Measurements from ENCODE around the gene KRTAP4-11. TPM values are rescaled to one million over a fixed set of nuclear protein-coding genes. Genes with fewer than 3 reads are reported as not detected.
"Not testable (repeated sequence)": the region's sequence is repeated elsewhere in the genome, so short reads cannot be mapped to it uniquely, and the experiment has no call there.

The KRTAP4-11 gene
- total RNA-seq, 1 experiment from 2014 or later, result not detected

DNA sequence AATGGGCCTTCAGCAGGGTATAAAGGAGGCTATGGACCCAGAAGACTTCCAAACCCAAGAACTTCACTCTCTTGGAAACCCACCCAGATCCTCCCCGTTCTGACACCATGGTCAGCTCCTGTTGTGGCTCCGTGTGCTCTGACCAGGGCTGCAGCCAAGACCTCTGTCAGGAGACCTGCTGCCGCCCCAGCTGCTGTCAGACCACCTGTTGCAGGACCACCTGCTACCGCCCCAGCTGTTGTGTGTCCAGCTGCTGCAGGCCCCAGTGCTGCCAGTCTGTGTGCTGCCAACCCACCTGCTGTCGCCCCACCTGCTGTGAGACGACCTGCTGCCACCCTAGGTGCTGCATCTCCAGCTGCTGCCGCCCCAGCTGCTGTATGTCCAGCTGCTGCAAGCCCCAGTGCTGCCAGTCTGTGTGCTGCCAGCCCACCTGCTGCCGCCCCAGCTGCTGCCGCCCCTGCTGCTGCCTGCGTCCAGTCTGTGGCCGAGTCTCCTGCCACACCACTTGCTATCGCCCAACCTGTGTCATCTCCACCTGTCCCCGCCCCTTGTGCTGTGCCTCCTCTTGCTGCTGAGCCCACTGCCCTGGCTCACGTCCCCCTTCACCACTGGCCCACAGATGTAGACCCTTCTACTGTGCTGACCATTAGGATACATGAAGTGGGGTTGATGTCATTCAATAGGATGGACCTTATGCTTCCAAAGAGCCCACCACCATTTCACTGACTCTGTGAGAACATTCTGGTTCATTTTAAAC, 33.9 kb downstream of the KRTAP4-11 start, which contains the start of gene KRTAP4-7:
TSS of gene KRTAP4-7 (plus strand) at position 51 of the 757 bp plus-strand sequence. CDS start at position 108, 57 bp downstream.
- H3K36me3 ChIP-seq (ENCODE audit: control insufficient read depth in 1 of 2, insufficient read depth in 2 of 2, low read length in 2 of 2), result peaks cover 0 to 22% of the 10 kb centered on the region in 2 experiments; a peak in 2 of 4 replicates
- DNase-seq (ENCODE audit: low read depth, low spot score); CTCF ChIA-PET; H3K27me3 ChIP-seq (ENCODE audit: insufficient read depth, low read length); H4K20me1 ChIP-seq (ENCODE audit: insufficient read depth); RAD21 ChIA-PET (ENCODE audit: low non-redundant PET in 1 of 2, low total read pairs in 2 of 2, uncharacterized antibody in 2 of 2, unreplicated experiment in 2 of 2); intact Hi-C loops (cut with micrococcal nuclease); H3K9me3 ChIP-seq (ENCODE audit: control insufficient read depth in 1 of 2, insufficient read depth in 1 of 2, low read depth in 1 of 2, low read length in 2 of 2); BruUV-seq (replicated peaks); H2AFZ ChIP-seq (ENCODE audit: low read depth, low read length, poor library complexity, severe bottlenecking); H3K9me2 ChIP-seq (ENCODE audit: insufficient read depth): not testable (repeated sequence)
- H3K4me1 ChIP-seq (ENCODE audit: control insufficient read depth in 1 of 2, insufficient read depth in 2 of 2, low read length in 2 of 2), result peaks cover 20 to 47% of the 10 kb centered on the region in 2 experiments
- peak within 1 kb of the TSS; percentile 76 for H3K27ac ChIP-seq (ENCODE audit: low read depth, low read length)
- POLR2A ChIA-PET, result interaction anchor here (1.6 kb wide), 1 partner anchor 56 kb away, joined by 5 read pairs; the partner anchor contains the start of gene KRTAP4-6
- peak within 1 kb of the TSS; percentile 40 to 56 for H3K4me3 ChIP-seq (replicated peaks in 1 of 2; ENCODE audit: low read depth in 1 of 2, low read length in 2 of 2)
- TF ChIP-seq POLR2AphosphoS5 (IDR thresholded peaks at IDR 0.05; ENCODE audit: low read depth, low read length) (peak; percentile 14; the same call in 1 of the 2 replicates), CBX3 (IDR thresholded peaks at IDR 0.05; ENCODE audit: low read depth) (peak; percentile 48; the same call in 1 of the 2 replicates)
- peak within 1 kb of the TSS; percentile 62 for H3K4me2 ChIP-seq (ENCODE audit: low read length)
- ATAC-seq, result peak; percentile 56
- peak within 1 kb of the TSS; percentile 49 for H3K9ac ChIP-seq (ENCODE audit: low read length)
- H3K79me2 ChIP-seq (ENCODE audit: insufficient read depth, low read length), result peaks cover 42% of the 10 kb centered on the region

DNA sequence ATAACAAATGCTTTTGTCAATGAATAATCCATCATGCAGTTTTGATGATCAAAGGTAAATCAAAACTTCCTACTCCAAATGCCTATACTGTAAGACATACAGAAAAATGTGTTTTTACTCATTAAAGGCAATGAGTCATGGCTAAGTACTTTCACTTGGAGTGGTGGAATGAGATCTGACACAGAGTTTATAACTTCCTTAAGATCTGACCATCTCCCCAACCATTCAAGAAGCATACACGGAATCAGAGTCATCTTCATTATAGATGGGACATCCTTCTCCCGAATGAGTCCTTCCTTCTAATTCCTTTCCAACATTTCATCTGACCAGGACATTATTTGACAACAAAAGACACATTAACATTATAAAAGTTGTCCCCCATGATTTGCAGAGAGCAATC, 34.7 kb downstream of the KRTAP4-11 start:
- POLR2A ChIA-PET; H2AFZ ChIP-seq (ENCODE audit: low read depth, low read length, poor library complexity, severe bottlenecking); RAD21 ChIA-PET (ENCODE audit: low non-redundant PET in 1 of 2, low total read pairs in 2 of 2, uncharacterized antibody in 2 of 2, unreplicated experiment in 2 of 2); H3K27me3 ChIP-seq (ENCODE audit: insufficient read depth, low read length); H3K9me2 ChIP-seq (ENCODE audit: insufficient read depth); H4K20me1 ChIP-seq (ENCODE audit: insufficient read depth); intact Hi-C loops (cut with micrococcal nuclease); H3K9me3 ChIP-seq (ENCODE audit: control insufficient read depth in 1 of 2, insufficient read depth in 1 of 2, low read depth in 1 of 2, low read length in 2 of 2); CTCF ChIA-PET; BruUV-seq (replicated peaks); DNase-seq (ENCODE audit: low read depth, low spot score): not testable (repeated sequence)
- Histone ChIP-seq H3K4me1 (ENCODE audit: control insufficient read depth in 1 of 2, insufficient read depth in 2 of 2, low read length in 2 of 2) (peaks cover 20 to 54% of the 10 kb centered on the region in 2 experiments), H3K27ac (ENCODE audit: low read depth, low read length) (peak overlapping the region; percentile 76; the same call in 1 of the 2 replicates), H3K4me3 (replicated peaks in 1 of 2; ENCODE audit: low read depth in 1 of 2, low read length in 2 of 2) (peak overlapping the region; percentile 40 to 56), H3K9ac (ENCODE audit: low read length) (peak overlapping the region; percentile 49; the same call in 1 of the 2 replicates), H3K79me2 (ENCODE audit: insufficient read depth, low read length) (peaks cover 50% of the 10 kb centered on the region), H3K4me2 (ENCODE audit: low read length) (peak overlapping the region; percentile 62), H3K36me3 (ENCODE audit: control insufficient read depth in 1 of 2, insufficient read depth in 2 of 2, low read length in 2 of 2) (peaks cover 0 to 30% of the 10 kb centered on the region in 2 experiments; a peak in 2 of 4 replicates)
- ATAC-seq, result peak; percentile 83
- TF ChIP-seq SP1 (IDR thresholded peaks at IDR 0.05; ENCODE audit: low read depth), result peak; percentile 31; the same call in 1 of the 2 replicates
- TF ChIP-seq JUND (IDR thresholded peaks at IDR 0.05), result 0 out of 2 replicates have a peak, but pooled peaks have one; percentile 8
